ENCODE results near the gene EPHB6.

DNA sequence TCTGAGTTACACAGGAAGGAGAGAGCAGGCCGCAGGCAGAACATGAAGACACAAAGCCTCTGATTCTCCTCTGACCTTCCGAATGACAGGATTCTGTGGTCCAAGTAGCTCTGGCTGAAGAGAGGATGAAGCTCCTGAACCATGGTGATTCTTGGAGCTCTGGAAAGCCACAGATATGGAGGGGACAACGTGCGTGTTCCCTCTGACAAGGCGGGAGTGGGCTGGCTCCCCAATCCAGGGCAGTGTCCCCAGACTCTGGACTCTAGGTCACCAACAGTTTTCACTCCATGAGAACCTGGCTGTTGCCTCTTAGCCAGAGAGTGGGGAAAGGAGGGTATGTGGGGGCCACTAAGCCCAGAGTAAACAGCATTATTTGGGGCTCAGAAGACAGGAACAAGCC, 38.1 kb downstream of the EPHB6 start:
- TF ChIP-seq CTCF (IDR thresholded peaks at IDR 0.05), result no peak
- no peak for TF ChIP-seq ZFX (IDR thresholded peaks at IDR 0.05; ENCODE audit: borderline replicate concordance)
